Progenitor cell of endocrine pancreas (in vitro differentiated cells): ENCODE data around the gene MED12L. TPM values are rescaled to one million over a fixed set of nuclear protein-coding genes. Genes with fewer than 3 reads are reported as not detected.

Experiments used
- DNase-seq: peaks from one replicate; pipeline ENCODE4 v3.0.0; 2021; ENCODE audit warnings: low spot score; ENCODE audit not compliant: unreplicated experiment
- H3K27ac Mint-ChIP-seq: 2 replicates; pipeline ENCODE4 v1.8.0; 2021; ENCODE audit warnings: mild to moderate bottlenecking, moderate library complexity, mixed read lengths
- H3K27me3 Mint-ChIP-seq: 2 replicates; pipeline ENCODE4 v1.8.0; 2021; ENCODE audit warnings: mixed read lengths
- H3K36me3 Mint-ChIP-seq: 2 replicates; pipeline ENCODE4 v1.8.0; 2022; ENCODE audit warnings: mixed read lengths; ENCODE audit not compliant: insufficient read depth
- H3K4me1 Mint-ChIP-seq: 2 replicates; pipeline ENCODE4 v1.8.0; 2021; ENCODE audit warnings: low read depth, mixed read lengths
- H3K4me3 Mint-ChIP-seq: 2 replicates; pipeline ENCODE4 v1.8.0; 2021; ENCODE audit warnings: low read depth, mild to moderate bottlenecking, moderate library complexity, mixed read lengths
- H3K9me3 Mint-ChIP-seq: 2 replicates; pipeline ENCODE4 v1.8.0; 2021; ENCODE audit warnings: low read depth, mixed read lengths
- CTCF ChIP-seq: fragments of 200-600 bp; sonication (generic); IDR thresholded peaks from one replicate; pipeline ENCODE4 v1.5.0; 2021; ENCODE audit warnings: antibody characterized with exemption, mild to moderate bottlenecking; ENCODE audit not compliant: unreplicated experiment
- total RNA-seq: library from RNA; stranded (reverse); gene quantifications from 2 replicates; pipeline ENCODE4 v1.2.1, GENCODE V29; 2021

The MED12L gene
- total RNA-seq, 1 donor from 2014 or later: 8.9 TPM

DNA sequence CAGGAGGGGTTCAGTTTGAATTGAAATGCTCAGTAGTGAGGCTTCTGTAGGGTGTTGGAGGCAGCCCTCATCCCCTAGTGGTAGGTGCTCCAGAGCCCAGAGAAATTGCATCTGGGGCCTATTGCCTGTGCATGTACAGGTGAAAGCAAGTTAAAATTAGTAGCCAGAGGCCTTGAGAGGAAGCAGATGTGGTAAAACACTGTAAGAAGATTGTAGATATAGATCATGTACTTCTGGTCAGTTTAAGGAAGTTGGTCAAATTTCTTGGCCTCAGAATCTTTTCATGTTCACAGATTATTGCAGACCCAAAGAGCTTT lies 340.8 kb downstream of the MED12L start:
- TF ChIP-seq CTCF: peak; percentile 8
- Mint-ChIP-seq H3K36me3 (peaks cover 7% of the 10 kb centered on the region), H3K4me1 (peaks cover 4% of the 10 kb centered on the region), H3K4me3 (no peak overlapping the region), H3K9me3 (peaks cover 2% of the 10 kb centered on the region), H3K27me3 (no peaks in the 10 kb centered on the region), H3K27ac (no peak overlapping the region)
- DNase-seq: no peak

DNA sequence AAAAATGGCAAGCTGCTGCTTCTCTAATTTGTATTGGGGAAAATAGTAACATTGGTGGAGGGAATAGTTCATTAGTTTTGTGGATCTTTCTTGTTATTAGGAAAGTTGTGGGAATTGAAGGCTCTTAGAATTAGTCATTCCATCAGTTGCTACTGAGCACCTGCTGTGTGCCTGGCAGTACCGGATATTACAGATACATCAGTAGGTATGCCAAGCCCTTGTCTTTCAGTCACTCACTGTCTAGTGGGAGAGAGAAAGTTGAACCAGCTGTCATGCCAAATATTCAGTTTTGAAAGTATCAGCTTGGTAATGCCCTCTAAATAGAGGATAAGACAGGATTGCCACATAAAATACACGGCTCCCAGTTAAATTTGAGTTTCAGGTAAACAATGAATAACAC lies 342.9 kb downstream of the MED12L start:
- Mint-ChIP-seq H3K27me3 (no peaks in the 10 kb centered on the region), H3K36me3 (peaks cover 7% of the 10 kb centered on the region), H3K27ac (no peak overlapping the region), H3K9me3 (peaks cover 2% of the 10 kb centered on the region), H3K4me3 (no peak overlapping the region), H3K4me1 (peaks cover 4% of the 10 kb centered on the region)
- TF ChIP-seq CTCF: no peak
- no peak for DNase-seq

GRCh38 chr3:151430821-151431484 lies 345.5 kb downstream of the MED12L start:
- DNase-seq: no peak
- Mint-ChIP-seq H3K9me3 (peaks cover 2% of the 10 kb centered on the region), H3K4me3 (no peak overlapping the region), H3K36me3 (peaks cover 7% of the 10 kb centered on the region), H3K27ac (no peak overlapping the region), H3K27me3 (no peaks in the 10 kb centered on the region), H3K4me1 (no peaks in the 10 kb centered on the region)
- TF ChIP-seq CTCF: no peak

- Mint-ChIP-seq H3K36me3 (peaks cover 7% of the 10 kb centered on the region), H3K4me3 (no peak overlapping the region), H3K27me3 (no peaks in the 10 kb centered on the region), H3K27ac (no peak overlapping the region), H3K4me1 (no peaks in the 10 kb centered on the region), H3K9me3 (peaks cover 2% of the 10 kb centered on the region)
- no peak for TF ChIP-seq CTCF
- DNase-seq: no peak
Measured at GRCh38 chr3:151431940-151432339, 346.5 kb downstream of the MED12L start.

- H3K27me3 Mint-ChIP-seq: no peaks in the 10 kb centered on the region
- TF ChIP-seq CTCF: no peak
- DNase-seq: no peak
- H3K4me3 Mint-ChIP-seq: no peak overlapping the region
- H3K27ac Mint-ChIP-seq: no peak overlapping the region
- peaks cover 2% of the 10 kb centered on the region for H3K9me3 Mint-ChIP-seq
- H3K4me1 Mint-ChIP-seq: no peaks in the 10 kb centered on the region
- peaks cover 7% of the 10 kb centered on the region for H3K36me3 Mint-ChIP-seq
Measured at GRCh38 chr3:151432616-151433372, 347.3 kb downstream of the MED12L start.
